GM12801 (cell line): ENCODE measurements around the gene RHCE.

Experiments
- TF ChIP-seq, protein P1 (sequence below): IDR thresholded peaks from one replicate; pipeline ENCODE4 v1.5.1; 2011; ENCODE audit warnings: control low read depth; ENCODE audit not compliant: insufficient read length; ENCODE audit errors: extremely low read depth

Gene RHCE

DNA sequence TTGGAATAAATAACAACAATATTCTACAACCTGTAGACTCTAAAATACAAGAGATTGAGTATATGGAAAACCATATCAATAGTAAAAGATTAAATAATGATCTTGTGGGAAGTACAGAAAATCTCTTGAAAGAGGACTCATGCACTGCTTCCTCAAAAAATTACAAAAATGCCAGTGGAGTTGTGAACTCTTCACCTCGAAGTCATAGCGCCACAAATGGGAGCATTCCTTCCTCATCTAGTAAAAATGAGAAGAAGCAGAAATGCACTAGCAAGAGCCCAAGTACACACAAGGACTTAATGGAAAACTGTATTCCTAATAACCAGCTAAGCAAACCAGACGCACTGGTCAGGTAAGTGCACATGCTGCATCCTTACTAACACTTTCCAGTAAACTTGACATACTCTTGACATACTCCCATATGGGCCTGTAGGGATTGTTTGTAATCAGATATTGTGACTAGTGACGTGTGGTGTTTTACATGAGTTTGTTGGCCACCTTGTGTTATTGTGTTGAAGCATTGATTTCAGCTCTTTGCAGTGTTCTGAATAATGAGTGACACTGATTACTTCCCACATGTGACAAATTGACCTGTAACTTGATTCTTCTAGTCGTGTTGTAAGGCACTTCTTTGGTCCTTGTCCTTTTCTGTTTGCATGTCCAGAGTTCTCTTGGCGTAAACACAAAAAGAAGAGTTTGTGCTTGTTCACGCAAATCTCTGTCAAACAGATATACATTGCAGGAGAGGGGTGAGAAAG lies 38.1 kb upstream of the RHCE start:
- TF ChIP-seq, protein P1, sequence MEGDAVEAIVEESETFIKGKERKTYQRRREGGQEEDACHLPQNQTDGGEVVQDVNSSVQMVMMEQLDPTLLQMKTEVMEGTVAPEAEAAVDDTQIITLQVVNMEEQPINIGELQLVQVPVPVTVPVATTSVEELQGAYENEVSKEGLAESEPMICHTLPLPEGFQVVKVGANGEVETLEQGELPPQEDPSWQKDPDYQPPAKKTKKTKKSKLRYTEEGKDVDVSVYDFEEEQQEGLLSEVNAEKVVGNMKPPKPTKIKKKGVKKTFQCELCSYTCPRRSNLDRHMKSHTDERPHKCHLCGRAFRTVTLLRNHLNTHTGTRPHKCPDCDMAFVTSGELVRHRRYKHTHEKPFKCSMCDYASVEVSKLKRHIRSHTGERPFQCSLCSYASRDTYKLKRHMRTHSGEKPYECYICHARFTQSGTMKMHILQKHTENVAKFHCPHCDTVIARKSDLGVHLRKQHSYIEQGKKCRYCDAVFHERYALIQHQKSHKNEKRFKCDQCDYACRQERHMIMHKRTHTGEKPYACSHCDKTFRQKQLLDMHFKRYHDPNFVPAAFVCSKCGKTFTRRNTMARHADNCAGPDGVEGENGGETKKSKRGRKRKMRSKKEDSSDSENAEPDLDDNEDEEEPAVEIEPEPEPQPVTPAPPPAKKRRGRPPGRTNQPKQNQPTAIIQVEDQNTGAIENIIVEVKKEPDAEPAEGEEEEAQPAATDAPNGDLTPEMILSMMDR, result no peak

DNA sequence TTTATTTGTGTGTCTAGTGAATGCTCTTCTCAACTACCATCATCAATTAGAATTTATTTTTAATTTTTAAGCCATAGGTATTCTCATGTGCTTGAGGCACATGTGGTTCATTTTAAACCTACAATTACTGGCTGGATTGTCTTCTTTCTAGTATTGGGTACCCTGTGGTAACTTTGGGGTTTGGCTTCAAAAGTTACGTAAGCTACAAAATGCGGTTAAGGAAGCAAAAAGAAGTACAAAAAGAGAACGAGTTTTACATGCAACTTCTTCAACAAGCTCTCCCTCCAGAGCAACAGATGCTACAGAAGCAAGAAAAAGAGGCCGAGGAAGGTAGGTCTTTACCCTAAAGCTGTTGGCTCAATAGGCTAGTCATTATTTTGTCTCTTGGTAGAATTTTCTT lies 35.9 kb upstream of the RHCE start:
- TF ChIP-seq, protein P1, result no peak

GRCh38 chr1:25451908-25452307 lies 31.3 kb upstream of the RHCE start:
- TF ChIP-seq, protein P1, result no peak

DNA sequence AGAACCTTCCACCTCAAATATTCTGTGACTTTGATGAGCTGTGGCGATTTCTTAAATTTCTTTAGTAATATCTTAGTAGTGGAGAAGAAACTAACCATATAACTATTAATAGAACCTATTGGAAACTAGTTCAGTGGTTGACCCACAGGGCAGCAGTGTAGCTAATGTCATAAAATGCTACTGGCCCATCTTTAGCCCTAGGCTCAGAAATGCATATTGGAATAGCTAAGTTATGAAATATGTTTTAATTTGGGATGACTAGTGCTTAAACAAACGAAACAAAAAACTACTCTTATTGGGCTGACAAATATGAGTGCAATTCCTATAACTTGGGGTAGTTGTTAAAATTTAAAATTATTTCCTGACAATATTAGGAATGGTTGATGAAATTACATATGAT lies 30.3 kb upstream of the RHCE start:
- TF ChIP-seq, protein P1, result no peak

- TF ChIP-seq, protein P1, result no peak
Observed at GRCh38 chr1:25447547-25447946, 26.9 kb upstream of the RHCE start.

DNA sequence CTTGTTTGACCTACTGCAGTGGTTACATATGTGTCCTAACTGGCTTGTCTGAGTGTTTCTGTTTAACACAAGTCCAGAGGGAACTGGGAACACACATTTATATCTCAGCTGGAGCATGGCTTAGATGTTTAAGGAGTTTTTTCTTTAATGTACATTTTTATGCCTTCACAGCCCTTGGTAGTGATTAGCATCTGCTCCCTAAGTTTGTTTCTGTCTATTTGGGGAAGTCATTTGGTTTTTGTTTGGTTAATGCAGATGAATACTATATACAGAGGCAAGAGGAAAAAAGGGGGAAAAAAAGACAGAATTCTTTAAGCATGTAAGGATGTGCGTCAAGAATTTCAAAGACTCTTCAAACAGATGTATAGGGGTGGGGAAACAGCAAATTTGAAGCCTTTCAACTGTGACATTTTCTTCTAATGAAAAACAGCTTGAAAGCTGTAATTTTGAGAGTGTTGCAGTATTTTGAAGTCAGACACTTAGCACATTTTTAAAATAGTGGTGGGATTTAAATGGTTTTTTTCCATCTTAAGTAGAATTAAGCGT lies 25.4 kb upstream of the RHCE start:
- TF ChIP-seq, protein P1, result no peak

DNA sequence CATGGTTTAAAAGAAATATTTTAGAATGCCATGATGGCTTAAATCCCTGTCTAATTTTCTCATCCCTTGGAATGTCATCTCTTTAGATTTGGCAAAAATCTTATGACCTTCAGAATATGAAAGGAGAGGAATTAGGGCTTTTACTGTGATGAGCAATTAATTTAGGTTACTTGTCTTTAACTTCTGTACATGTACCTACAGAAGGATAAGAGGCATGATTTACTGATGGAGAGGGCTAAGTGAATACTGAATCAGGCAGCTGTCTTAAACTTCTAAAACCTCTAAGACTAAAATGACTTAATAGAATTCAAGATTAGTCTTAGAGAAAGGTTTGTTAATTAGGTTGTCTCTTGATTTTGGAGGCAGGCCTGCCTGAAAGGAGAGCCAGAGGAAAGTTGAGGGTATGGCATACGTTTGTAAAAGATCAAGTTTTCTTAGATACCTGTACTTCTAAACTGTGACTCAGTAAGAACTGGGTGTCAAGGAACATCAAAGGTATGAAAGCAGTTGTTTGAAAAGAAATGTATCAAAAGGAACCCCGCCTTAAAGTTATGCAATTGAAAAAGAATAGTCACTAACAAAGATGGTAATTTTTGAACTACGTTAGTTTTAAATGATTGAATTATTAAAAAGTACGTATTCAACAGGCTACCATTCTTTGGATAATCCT lies 22.5 kb upstream of the RHCE start:
- TF ChIP-seq, protein P1, result no peak
